Epithelial cell of esophagus (primary cell): Measurements from ENCODE around the gene PNMA8A.
A peak's percentile ranks its signal among the peaks of the same experiment; 100 is the strongest.

Experiments used
- DNase-seq: peaks from one replicate; pipeline ENCODE4 v3.0.0; 2010; ENCODE audit warnings: low read depth
- H3K4me3 ChIP-seq: 2 replicates; pipeline ENCODE4 v1.5.1; 2011; ENCODE audit warnings: mild to moderate bottlenecking, low read length, control low read depth
- CTCF ChIP-seq: IDR thresholded peaks from 2 replicates; pipeline ENCODE4 v1.5.1; 2011; ENCODE audit warnings: low read depth, mild to moderate bottlenecking, low read length, control low read depth, inconsistent platforms; ENCODE audit not compliant: insufficient read depth; ENCODE audit errors: missing control alignments

Gene PNMA8A

GRCh38 chr19:46491975-46492682 lies 20.8 kb upstream of the PNMA8A start:
- H3K4me3 ChIP-seq: no peak overlapping the region
- no peak for TF ChIP-seq CTCF
- no peak for DNase-seq

GRCh38 chr19:46490774-46491173 lies 19.4 kb upstream of the PNMA8A start:
- TF ChIP-seq CTCF: no peak
- no peak for DNase-seq
- H3K4me3 ChIP-seq: no peak overlapping the region

- no peak overlapping the region for H3K4me3 ChIP-seq
- TF ChIP-seq CTCF: peak; percentile 11
- DNase-seq: peak; percentile 29
These were observed 18.3 kb upstream of the PNMA8A start for GRCh38 chr19:46489445-46490272.

- no peak for TF ChIP-seq CTCF
- no peak overlapping the region for H3K4me3 ChIP-seq
- DNase-seq: no peak
These were observed 17.2 kb upstream of the PNMA8A start for GRCh38 chr19:46488551-46488950.

GRCh38 chr19:46487802-46488445 lies 16.6 kb upstream of the PNMA8A start:
- DNase-seq: peak; percentile 65
- TF ChIP-seq CTCF: peak; percentile 92
- peak overlapping the region; percentile 20 for H3K4me3 ChIP-seq

GRCh38 chr19:46487178-46487801 lies 15.9 kb upstream of the PNMA8A start:
- TF ChIP-seq CTCF: no peak
- no peak for DNase-seq
- peak overlapping the region; percentile 20 for H3K4me3 ChIP-seq
